Measurements from ENCODE around the gene WNT2B. TPM values are rescaled to one million over a fixed set of nuclear protein-coding genes. Genes with fewer than 3 reads are reported as not detected.

Gene WNT2B
- polyA plus RNA-seq, 1 donor, result 4.5 TPM

DNA sequence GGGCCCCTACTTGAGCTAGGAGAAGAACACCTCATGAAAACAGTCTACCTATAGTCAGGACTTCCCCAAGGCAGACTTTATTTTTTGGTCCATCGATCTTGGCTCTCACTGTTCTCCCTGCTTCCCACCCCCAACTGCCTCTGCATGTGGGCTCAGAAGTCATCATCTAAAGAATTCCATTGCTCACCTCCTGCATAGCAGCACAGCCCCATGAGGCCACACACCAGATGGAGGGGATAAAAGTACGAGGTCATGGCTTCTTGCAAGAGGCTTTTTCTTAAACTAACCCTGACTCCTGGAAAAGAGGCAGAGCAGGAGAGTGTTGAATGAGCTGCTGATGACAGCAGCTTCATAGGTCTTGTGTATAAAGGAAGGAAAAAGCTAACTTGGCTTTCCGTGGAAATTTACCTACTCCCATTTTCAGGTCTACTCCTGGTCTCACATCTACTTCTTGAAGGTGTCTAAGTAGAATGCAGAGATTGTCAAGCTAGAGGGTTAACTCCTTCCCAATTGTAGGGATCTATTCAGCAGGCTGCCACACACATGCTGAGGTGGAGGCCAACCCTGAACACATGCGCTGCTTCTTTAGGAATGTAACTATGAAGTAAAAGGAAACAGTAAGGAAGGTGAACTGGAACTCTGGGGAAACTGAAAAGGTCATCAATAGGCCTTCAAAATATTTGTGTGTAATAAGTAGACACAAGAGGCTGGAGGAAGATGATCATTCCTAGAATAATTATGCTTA, 18.7 kb downstream of the WNT2B start:
- no peak for DNase-seq

DNA sequence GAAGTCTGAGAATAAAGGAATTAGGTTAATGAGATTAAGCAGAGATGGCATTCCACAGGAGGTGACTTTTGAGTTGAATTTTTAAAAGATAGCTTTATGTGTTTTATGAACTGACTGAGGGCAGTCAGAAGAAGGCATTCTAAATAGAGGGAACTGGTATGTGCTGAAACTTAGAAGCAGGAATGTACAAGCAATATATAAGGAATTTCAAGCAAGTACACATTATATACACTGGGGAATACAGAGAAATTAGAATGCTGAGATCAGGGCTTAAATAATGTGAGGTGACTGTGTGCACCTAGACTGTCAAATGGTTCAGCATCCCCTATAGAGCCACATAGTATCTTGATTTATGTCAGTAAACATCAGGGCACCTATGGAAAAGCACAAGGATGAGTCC, 19.3 kb downstream of the WNT2B start:
- no peak for DNase-seq

DNA sequence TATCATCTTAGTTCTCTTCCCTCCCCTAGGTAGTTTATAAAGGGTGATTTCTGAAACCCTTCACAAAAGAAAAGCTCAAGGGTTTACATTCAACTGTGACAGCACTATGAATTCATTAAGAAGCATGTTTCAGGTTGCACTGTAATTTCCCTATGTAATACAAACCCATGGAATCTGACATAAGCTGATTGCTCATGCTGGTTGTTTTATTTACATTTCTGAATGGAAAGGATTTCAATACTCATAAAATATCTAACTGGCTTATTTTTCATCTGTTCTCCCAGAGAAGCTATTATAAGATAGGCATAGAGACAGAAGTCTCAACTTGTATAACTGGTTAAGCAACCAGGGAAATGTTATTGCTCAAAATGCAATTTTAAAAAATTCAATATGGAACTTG, 20.5 kb downstream of the WNT2B start:
- no peak for DNase-seq

DNA sequence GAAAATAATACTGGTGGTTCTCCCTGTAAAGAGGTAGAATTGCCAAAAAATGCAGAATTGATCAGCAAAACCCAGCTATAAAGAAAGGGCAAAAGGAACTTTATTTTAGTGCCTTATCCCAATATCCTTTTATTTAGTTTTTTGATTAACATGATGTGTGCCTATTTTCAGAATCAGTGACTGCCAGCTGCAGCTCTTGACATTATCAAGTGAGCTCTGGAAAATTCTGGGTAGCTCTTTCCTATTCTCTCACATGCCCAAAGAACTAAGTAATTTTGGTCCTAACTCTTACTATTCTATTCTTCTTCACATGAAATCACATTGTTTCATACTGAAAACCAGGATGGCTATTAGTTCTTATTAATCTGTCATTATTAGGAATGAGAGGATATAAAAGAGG, 22.1 kb downstream of the WNT2B start:
- no peak for DNase-seq

DNA sequence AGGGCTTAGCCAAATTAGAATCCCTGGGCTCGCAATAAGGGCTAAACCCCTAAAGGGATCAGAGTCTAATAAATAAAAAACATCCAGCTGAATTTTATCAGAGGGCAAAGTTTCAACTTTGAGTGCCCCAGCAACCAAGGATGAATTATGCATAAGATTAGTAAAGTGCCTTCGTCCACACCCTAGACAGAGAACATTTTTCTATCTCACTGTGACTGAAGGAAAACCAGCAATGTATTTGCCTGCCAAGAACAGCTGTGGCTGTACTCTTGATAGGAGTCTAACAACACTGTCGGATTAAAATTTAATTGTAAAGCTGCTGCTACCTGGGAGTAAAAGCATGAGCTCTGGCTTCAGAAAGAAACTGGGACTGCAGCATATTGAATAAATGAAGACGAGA, 23.3 kb downstream of the WNT2B start:
- no peak for DNase-seq

DNA sequence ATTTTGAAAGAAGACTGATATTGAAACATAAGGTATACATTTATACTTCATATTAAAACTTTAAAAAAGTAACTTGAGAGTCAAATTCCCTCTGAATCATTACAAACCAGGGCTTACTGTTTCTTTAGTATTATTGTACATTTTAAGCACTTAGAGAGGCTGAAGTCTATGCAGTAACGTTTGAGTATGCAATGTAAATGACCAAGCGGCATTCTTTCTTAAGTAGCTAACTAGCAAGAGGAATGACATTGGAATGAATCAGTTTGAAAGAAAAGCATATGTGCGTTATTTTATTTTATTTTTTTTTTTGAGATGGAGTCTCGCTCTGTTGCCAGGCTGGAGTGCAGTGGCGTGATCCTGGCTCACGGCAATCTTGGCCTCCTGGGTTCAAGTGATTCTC, 24.3 kb downstream of the WNT2B start:
- no peak for DNase-seq

DNA sequence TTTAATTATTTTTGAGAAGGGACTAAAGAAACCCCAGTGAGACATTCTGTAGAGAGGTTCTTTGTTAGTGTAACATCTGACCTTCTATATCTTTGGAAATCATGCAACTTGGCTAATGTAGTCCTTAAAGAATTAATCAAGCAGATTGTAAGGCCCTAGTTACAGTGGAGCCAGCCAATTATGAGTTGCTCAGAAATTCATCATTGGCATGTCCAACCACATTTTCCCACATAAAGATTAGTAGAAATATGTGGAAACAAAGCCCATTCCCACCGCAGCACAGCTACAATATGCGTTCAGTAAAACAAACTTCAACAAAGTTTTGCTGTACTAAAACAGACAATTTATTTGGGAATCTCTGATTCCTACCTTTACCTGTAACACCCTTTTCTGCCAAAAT, 27.8 kb downstream of the WNT2B start:
- DNase-seq, result no peak

DNA sequence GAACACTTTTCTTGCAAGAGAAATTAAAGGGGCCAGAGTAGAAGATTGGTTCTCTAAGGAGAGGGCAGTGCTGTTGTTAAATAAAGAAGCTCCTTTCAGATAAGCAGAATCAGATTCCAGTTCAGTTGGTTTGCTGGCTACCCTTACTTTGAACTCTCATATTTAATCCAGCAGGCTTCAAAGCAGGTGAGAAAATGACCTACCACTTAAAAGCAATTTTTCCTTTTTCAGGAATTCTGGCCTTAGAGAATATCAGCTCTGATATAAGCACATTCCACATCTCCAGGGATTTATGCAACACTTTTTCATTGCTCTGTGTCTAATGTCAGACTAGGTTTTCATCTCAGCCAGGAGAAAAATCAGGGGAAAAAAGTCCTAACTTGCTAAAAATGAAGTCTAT, 28.7 kb downstream of the WNT2B start:
- no peak for DNase-seq

DNA sequence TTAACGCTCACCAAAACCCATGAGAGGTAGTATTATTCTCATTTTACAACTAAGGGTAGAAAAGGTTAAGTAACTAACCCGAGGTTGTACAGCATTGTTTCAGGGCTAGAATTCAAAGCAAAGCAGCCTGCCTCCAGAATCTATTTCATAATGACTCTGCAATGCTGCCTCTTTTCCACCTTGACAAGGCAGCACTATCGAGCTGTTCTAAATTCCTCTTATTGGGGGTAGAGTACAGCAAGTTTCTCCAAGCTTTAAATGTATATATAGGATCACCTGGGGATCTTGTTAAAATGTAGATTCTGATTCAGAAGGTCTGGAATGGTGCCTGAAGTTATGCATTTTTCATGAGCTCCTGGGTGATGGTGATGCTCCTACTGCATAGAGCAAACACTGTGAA, 30.1 kb downstream of the WNT2B start:
- no peak for DNase-seq

DNA sequence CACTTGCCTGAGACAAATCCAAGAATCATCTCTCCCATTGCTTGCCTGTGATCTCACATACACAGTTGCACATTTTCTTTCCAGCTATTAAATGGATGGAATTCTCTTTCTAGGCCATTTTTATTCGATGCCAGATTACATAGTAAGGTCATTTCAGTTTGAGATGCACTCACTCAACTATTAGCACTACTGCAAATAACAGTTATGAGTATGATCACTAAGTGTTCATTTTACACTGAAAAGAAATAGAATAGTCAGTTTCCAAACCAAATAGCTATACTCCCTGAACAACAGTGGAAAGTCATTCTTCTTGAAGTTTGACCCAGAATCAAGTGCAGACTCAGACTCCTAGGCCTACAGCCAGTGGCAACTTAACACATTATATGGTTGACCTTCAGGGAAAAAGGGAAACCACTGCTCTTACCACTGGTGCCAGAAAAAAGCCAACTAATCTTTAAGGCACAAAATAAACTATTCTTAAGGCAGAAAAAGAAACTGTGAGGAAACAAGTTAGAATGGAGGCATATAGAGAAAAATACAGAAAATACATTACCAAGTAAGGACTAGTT, 31.5 kb downstream of the WNT2B start:
- DNase-seq, result no peak

DNA sequence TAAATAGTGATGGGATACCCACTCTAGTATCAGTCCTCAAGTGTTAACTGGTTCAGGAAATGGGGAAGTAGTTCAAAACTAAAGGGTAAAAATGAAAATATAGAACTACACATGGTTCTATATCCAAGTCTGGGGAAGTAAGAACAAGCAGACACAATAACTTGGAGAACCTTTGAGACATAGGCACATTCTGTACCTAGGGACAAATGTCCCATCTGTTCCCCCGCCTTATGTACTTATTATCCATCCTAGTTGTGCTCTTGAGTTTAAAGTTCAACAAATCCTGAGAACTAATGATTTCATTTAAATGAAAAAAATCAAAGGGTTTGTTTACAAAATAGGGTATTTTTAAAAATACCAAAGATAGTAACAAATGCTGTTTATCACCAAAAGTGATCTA, 32.5 kb downstream of the WNT2B start:
- DNase-seq, result no peak

DNA sequence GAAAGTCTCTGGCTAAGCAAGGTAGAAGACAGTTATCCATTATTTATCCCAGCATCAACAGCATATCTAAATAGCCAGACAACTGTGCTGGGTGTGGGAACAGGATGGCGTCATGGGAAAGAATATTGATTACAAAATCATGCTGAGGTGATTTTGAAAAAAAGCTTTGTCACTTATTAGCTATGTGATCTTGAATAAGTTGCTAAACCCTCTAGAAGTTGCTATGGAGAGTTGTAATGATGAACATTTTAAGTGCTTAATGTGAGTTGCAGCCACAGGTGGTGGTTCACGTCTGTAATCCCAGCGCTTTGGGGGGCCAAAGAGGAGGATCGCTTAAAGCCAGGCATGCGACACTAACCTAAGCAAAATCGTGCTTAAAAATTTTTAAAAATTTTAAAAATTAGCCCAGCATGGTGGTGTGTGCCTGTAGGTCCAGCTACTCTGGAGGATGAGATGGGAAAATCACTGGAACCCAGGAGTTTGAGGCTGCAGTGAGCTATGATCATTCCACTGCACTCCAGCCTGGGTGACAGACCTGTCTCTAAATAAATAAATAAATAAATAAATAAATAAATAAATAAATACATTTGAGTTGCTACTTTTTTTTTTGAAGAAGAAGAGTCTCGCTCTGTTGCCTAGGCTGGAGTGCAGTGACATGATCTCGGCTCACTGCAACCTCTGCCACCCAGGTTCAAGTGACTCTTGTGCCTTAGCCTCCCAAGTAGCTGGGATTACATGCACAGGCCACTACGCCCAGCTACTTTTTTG, 33.6 kb downstream of the WNT2B start:
- no peak for DNase-seq

DNA sequence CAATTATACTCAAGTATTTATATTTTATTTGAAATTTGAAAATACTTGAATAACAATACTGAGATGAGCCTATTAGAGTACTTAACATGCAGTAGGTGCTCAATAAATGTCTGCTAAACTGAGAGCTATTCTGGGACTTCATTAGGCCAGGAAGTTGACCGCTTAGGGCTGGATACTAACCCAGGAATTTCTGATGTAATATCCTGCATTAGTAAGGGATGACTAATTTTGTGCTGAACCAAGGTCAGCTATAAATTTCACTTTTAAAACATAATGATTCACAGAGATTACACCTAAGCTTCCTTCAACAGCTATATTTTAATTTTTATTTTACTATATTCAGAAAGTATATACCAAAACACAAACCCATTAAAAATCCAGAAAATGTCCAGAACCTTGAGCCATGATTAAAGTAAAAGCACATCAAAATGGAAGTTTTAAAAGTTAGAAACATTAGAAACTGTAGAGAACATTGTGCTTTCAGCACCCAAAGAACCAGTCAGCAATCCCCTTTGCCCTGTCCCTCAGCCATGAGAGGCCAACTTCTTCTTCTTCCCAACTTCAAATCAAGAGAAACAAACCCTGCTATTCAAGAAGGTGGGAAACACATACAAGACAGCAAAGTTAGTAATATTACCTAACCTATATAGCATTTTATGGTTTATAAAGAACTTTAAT, 35.4 kb downstream of the WNT2B start:
- no peak for DNase-seq

DNA sequence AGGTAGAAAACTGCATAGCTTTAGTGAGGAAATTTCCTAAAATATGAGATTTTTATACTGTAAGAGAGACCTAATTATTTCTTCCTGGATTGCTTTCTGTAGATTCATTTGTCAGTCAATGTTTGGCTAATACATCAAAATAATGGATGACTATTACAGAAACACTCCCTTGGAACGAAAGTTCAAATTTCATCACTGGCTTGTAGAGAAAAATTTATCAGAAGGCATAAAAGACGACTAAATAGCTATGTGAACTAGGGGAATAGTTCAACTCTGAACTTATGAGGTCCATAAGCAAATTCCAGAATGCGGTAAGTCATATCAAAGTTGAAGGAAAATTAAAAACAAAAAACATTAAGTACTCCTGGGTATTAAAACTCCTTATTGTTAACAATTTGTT, 36.0 kb downstream of the WNT2B start:
- no peak for DNase-seq

DNA sequence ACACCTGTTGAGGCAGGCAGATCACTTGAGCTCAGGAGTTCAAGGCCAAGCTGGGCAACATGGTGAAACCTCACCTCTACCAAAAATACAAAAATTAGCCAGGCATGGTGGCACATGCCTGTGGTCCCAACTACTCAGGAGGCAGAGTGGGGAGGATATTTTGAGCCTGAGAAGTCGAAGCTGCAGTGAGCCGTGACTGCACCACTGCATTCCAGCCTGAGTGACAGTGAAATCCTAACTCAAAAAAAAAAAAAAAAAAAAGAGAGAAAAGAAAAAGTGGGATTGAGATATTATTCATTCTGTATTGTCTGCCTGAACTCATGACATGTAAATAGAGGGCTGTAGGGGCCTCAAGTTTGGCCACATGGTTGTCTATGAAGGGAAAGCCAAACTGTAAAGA, 37.3 kb downstream of the WNT2B start:
- DNase-seq, result no peak

DNA sequence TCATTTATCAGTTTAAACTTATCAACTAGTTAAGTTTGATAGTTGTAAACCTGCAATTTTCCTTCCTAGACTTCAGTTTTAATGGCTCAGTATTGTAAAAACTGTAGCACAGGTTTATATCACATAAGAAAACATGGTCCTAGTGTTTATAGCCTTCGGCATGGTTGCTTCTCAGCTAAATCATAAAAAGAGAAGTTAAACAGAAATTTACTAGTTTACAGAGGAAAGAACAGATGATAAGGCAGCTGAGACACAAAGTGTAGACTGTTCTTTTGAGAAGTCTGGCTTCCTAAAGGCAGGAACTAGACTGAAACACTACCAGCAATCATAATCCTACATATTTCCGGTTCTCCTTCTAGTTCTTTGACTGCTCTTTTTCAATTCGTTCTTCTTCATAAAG, 39.8 kb downstream of the WNT2B start:
- no peak for DNase-seq

DNA sequence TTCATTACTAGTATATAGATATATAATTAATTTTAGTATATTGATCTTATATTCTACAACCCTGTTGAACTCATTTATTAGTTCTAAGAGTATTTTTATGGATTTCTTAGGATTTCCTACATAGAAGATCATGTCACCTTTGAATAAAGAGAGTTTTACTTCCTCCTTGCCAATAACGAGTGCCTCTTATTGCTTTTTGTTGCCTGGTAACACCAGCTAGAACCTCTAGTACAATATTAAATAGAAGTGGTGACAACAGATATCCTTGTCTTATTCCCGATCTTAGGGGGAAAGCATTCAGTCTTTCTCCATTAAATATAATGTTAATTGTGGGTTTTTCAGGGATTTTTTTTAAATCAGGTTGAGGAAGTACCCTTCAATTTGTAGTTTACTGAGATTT, 40.8 kb downstream of the WNT2B start:
- DNase-seq, result no peak

DNA sequence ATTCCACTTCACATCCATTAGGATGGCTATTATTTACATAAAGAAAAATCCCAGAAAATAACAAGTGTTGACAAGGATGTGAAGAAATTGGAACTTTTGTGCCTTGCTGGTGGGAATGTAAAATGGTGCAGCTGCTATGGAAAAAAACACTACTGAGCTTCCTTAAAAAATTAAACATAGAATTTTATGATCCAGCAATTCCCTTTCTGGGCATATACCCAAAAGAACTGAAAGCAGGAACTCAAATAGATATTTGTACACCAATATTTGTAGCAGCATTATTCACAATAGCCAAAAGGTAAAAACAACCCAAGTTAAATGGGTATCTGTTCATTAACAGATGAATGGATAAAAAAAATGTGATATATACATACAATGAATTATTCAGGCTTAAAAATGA, 45.6 kb downstream of the WNT2B start:
- no peak for DNase-seq

DNA sequence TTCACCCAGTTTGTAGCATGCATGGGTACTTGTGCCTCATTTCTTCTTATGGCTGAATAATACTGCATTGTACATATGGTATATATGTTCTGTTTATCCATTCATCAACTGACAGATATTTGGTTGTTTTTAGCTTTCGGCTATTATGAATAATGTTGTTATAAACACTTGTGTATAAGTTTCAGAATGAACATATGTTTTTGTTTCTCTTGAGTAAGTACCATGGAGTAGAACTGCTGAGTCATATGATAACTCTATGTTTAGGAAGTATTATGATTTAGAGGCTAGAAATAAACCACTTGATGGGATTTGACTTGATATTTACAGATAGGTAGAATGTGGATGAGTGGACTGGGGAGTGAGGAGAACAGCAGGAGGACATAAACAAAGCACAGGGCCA, 48.6 kb downstream of the WNT2B start:
- DNase-seq, result no peak

DNA sequence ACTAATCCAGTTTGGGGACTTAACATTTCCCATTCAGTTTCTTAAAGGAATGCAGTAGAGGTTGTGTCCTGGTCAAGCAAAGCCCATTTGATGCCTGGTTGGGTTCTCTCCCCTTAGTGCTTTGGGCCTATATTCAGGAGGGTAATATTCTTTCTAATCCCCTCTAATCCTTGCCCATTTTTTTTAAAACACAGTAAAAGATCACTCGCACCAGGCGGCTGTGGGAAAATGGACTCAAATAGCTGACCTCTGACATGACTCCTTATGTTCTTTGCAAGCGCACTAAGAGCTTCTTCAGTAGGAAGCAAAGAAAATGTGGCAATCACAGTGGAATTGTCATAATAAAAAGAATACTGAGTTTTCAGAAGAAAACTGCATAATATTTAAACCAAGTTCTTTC, 49.9 kb downstream of the WNT2B start:
- no peak for DNase-seq

DNA sequence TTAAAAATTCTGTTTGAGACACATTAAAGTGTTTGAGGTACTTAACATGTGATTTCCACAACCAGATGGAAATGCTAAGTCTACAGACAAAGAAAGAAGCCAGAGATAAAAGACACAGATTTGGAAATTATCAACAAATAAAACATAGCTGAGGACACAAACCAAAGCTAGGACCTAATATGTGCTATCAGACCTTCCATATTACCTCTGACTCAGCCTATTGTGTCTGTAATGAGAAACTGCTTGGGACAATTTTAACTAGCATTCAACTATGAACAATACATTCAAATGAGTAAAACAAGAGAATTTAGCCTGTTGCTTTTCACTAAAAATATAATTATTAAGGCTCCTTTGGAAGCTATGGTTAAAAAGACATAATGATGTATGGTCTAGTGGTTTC, 54.6 kb downstream of the WNT2B start:
- DNase-seq, result no peak

DNA sequence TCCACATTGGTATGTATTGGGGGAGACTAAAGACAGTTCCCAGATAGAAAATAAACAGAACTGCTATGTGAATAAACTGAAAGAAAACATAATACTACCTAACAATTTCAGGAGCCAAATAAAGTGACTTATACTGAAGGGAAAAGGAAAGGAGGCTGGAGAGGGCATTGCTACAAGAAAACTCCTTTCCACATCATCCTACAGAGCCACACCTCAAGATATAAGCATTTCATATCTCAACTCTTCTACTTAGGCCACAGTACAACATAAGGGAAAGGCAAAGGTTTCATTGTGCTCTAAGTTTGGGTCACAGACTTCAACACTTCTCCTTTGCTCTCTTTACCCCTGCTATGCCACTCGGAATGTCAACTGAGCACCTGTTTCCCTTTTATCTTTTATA, 55.3 kb downstream of the WNT2B start:
- no peak for DNase-seq

DNA sequence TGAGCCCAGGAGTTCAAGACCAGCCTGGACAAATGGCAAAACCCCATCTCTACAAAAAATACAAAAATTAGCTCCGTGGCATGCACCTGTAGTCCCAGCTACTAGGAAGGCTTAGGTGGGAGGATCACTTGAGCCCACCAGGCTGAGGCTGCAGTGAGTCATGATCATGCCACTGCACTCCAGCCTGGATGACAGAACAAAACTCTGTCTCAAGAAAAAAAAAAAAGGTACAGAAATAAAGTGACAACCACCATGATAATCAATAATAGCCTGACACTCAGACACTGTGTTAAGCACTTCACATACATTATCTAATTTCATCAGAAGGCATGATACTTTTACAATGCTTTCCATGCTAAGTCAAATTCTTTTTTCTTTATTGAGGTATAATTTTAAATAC, 57.0 kb downstream of the WNT2B start:
- no peak for DNase-seq

Data from left kidney (tissue), 2 donors.